H1 (cell line): Measurements from ENCODE around the gene BMAL2. TPM values are rescaled to one million over a fixed set of nuclear protein-coding genes. Genes with fewer than 3 reads are reported as not detected.

Source experiments
- SIX5 ChIP-seq: IDR thresholded peaks from 2 replicates; pipeline ENCODE4 v1.6.1; 2011; ENCODE audit warnings: mild to moderate bottlenecking, low read depth, low read length
- polyA plus RNA-seq, 7 experiments: library from polyadenylated mRNA; depleted of rRNA in 3 of 7; stranded (reverse) in 5 of 7; unstranded in 2 of 7; fragments of >200 nt in 5 of 7; fragments of 200-250 nt in 2 of 7; gene quantifications; 1 replicate in 5 of 7; 2 replicates in 1 of 7; 4 replicates in 1 of 7; pipeline versions ENCODE4 v1.2.1 to v1.2.3, GENCODE V29; 2011 to 2013; ENCODE audit warnings: missing spikeins in 2 of 7, mixed read lengths in 2 of 7
- total RNA-seq: library from RNA; stranded (reverse); fragmentation: NEBNext Ultra II Directional; extraction: Animal tissue kit (Norgen Biotek cat#: 25700); gene quantifications from 2 replicates; pipeline ENCODE4 v1.2.1, GENCODE V29; 2021
- TF ChIP-seq, protein P1 (sequence below), 3 experiments: IDR thresholded peaks; 1 replicate in 2 of 3; 2 replicates in 1 of 3; pipeline versions ENCODE4 v1.5.1 to v1.6.1; 2011; ENCODE audit warnings: low read length in 3 of 3, mild to moderate bottlenecking in 3 of 3, inconsistent platforms in 2 of 3, low read depth in 1 of 3, moderate library complexity in 1 of 3; ENCODE audit not compliant: insufficient read depth in 1 of 3; ENCODE audit errors: control extremely low read depth in 1 of 3

The BMAL2 gene
- total and polyA plus RNA-seq, 2 of the 8 experiments (the other 6 are each of a cell fraction or from before 2014, with no cell fraction given): 3.2 to 20.6 TPM

GRCh38 chr12:27336282-27336653, 3.6 kb downstream of the BMAL2 start (continued):
- TF ChIP-seq, protein P1, sequence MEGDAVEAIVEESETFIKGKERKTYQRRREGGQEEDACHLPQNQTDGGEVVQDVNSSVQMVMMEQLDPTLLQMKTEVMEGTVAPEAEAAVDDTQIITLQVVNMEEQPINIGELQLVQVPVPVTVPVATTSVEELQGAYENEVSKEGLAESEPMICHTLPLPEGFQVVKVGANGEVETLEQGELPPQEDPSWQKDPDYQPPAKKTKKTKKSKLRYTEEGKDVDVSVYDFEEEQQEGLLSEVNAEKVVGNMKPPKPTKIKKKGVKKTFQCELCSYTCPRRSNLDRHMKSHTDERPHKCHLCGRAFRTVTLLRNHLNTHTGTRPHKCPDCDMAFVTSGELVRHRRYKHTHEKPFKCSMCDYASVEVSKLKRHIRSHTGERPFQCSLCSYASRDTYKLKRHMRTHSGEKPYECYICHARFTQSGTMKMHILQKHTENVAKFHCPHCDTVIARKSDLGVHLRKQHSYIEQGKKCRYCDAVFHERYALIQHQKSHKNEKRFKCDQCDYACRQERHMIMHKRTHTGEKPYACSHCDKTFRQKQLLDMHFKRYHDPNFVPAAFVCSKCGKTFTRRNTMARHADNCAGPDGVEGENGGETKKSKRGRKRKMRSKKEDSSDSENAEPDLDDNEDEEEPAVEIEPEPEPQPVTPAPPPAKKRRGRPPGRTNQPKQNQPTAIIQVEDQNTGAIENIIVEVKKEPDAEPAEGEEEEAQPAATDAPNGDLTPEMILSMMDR (IDR thresholded peaks at IDR 0.05; ENCODE audit: control extremely low read depth in 1 of 3, insufficient read depth in 1 of 3, low read depth in 1 of 3, low read length in 3 of 3): no peak
- TF ChIP-seq SIX5: no peak
